GM23338 (cell line): ENCODE measurements around the gene PARP9. TPM values are rescaled to one million over a fixed set of nuclear protein-coding genes. Genes with fewer than 3 reads are reported as not detected.

Experiments
- ATAC-seq: fragments of 200-7000 bp; cut with Tn5 transposase; 3 replicates; pipeline ENCODE4 v1.9.1; 2020
- DNase-seq: peaks from one replicate; pipeline ENCODE4 v3.0.0-alpha.2; 2015; ENCODE audit warnings: low spot score
- H2AFZ ChIP-seq: fragments of 200-600 bp; sonication (generic); 2 replicates; pipeline ENCODE4 v1.8.0; 2016; ENCODE audit warnings: antibody characterized with exemption, mild to moderate bottlenecking, moderate library complexity
- H3F3A ChIP-seq: fragments of 200-600 bp; sonication (generic); replicated peaks from 2 replicates; pipeline ENCODE4 v1.8.0; 2017; ENCODE audit warnings: antibody characterized with exemption, mixed run types, low read depth
- H3K27ac ChIP-seq: fragments of 200-600 bp; sonication (generic); 2 replicates; pipeline ENCODE4 v1.6.1; 2016; ENCODE audit warnings: low read depth
- H3K27me3 ChIP-seq: fragments of 200-600 bp; sonication (generic); 2 replicates; pipeline ENCODE4 v1.8.0; 2016; ENCODE audit warnings: mild to moderate bottlenecking, mixed run types, moderate library complexity; ENCODE audit not compliant: insufficient read depth
- H3K36me3 ChIP-seq: fragments of 200-600 bp; sonication (generic); 2 replicates; pipeline ENCODE4 v1.8.0; 2016; ENCODE audit warnings: mild to moderate bottlenecking; ENCODE audit not compliant: insufficient read depth
- H3K4me1 ChIP-seq: fragments of 200-600 bp; sonication (generic); 2 replicates; pipeline ENCODE4 v1.8.0; 2016; ENCODE audit warnings: mild to moderate bottlenecking, moderate library complexity; ENCODE audit not compliant: insufficient read depth
- H3K4me2 ChIP-seq: fragments of 200-600 bp; sonication (generic); 2 replicates; pipeline ENCODE4 v1.7.1; 2017; ENCODE audit warnings: mixed run types
- H3K4me3 ChIP-seq: fragments of 200-600 bp; sonication (generic); 2 replicates; pipeline ENCODE4 v1.6.1; 2016; ENCODE audit warnings: mixed run types
- H3K79me2 ChIP-seq: fragments of 200-600 bp; sonication (generic); replicated peaks from 2 replicates; pipeline ENCODE4 v1.8.0; 2017; ENCODE audit warnings: mild to moderate bottlenecking; ENCODE audit not compliant: insufficient read depth
- H3K9me2 ChIP-seq: fragments of 200-600 bp; sonication (generic); 2 replicates; pipeline ENCODE4 v1.8.0; 2017; ENCODE audit not compliant: insufficient read depth
- H4K20me1 ChIP-seq: fragments of 200-600 bp; sonication (generic); replicated peaks from 2 replicates; pipeline ENCODE4 v1.8.0; 2017; ENCODE audit warnings: mild to moderate bottlenecking; ENCODE audit not compliant: insufficient read depth
- H3K27ac Mint-ChIP-seq: 2 replicates; pipeline ENCODE4 v1.8.0; 2020; ENCODE audit warnings: inconsistent platforms, mild to moderate bottlenecking, moderate library complexity, mixed read lengths
- H3K27me3 Mint-ChIP-seq: 3 replicates; pipeline ENCODE4 v1.8.0; 2022; ENCODE audit warnings: low read depth, mild to moderate bottlenecking, moderate library complexity, mixed read lengths, inconsistent platforms; ENCODE audit not compliant: insufficient read depth, poor library complexity
- H3K36me3 Mint-ChIP-seq: 3 replicates; pipeline ENCODE4 v1.8.0; 2021; ENCODE audit warnings: low read depth, mild to moderate bottlenecking, inconsistent platforms, moderate library complexity, mixed read lengths
- H3K4me1 Mint-ChIP-seq: 3 replicates; pipeline ENCODE4 v1.8.0; 2020; ENCODE audit warnings: mild to moderate bottlenecking, inconsistent platforms, mixed read lengths
- H3K4me3 Mint-ChIP-seq: 3 replicates; pipeline ENCODE4 v1.8.0; 2021; ENCODE audit warnings: moderate library complexity, mild to moderate bottlenecking, inconsistent platforms, mixed read lengths
- H3K9me3 Mint-ChIP-seq: 3 replicates; pipeline ENCODE4 v1.8.0; 2020; ENCODE audit warnings: moderate library complexity, mild to moderate bottlenecking, inconsistent platforms, mixed read lengths
- CREB1 ChIP-seq: fragments of 250-450 bp; sonication (Bioruptor Pico); IDR thresholded peaks from 2 replicates; pipeline ENCODE4 v1.5.0; 2020; ENCODE audit warnings: low read depth, mild to moderate bottlenecking, moderate library complexity
- EZH2 ChIP-seq: fragments of 200-600 bp; sonication (generic); IDR thresholded peaks from one replicate; pipeline ENCODE4 v1.8.0; 2017; ENCODE audit warnings: antibody characterized with exemption, mild to moderate bottlenecking, low read depth; ENCODE audit not compliant: unreplicated experiment
- EZH2phosphoT487 ChIP-seq: fragments of 200-600 bp; sonication (generic); IDR thresholded peaks from one replicate; pipeline ENCODE4 v1.8.1; 2018; ENCODE audit warnings: antibody characterized with exemption; ENCODE audit not compliant: unreplicated experiment
- JUNB ChIP-seq: IDR thresholded peaks from one replicate; pipeline ENCODE4 v1.6.1; 2016; ENCODE audit warnings: antibody characterized with exemption; ENCODE audit not compliant: unreplicated experiment
- NANOG ChIP-seq: IDR thresholded peaks from 2 replicates; pipeline ENCODE4 v1.6.1; 2016; ENCODE audit warnings: antibody characterized with exemption, borderline replicate concordance
- POLR2AphosphoS5 ChIP-seq: IDR thresholded peaks from 2 replicates; pipeline ENCODE4 v1.6.1; 2016; ENCODE audit warnings: antibody characterized with exemption, low read depth
- STAT1 ChIP-seq: IDR thresholded peaks from one replicate; pipeline ENCODE4 v1.6.1; 2016; ENCODE audit warnings: antibody characterized with exemption; ENCODE audit not compliant: unreplicated experiment
- ZNF114 ChIP-seq: fragments of 250-450 bp; sonication (Bioruptor Pico); IDR thresholded peaks from 2 replicates; pipeline ENCODE4 v1.5.0; 2020; ENCODE audit warnings: mild to moderate bottlenecking, moderate library complexity
- ZNF331 ChIP-seq: fragments of 250-450 bp; sonication (Bioruptor Pico); IDR thresholded peaks from 2 replicates; pipeline ENCODE4 v1.5.0; 2020; ENCODE audit warnings: low read depth, mild to moderate bottlenecking, moderate library complexity
- polyA plus RNA-seq: library from polyadenylated mRNA; unstranded; fragments of >200 nt; fragmentation: Nextera tagmentation; extraction: Ambion mirVana; gene quantifications from 2 replicates; pipeline ENCODE4 v1.2.1, GENCODE V29; 2016
- total RNA-seq: library from RNA; depleted of rRNA; stranded (reverse); fragments of >200 nt; shearing (Covaris generic); gene quantifications from 2 replicates; pipeline ENCODE4 v1.2.3, GENCODE V29; 2014
- TF ChIP-seq, protein P1 (sequence below): IDR thresholded peaks from one replicate; pipeline ENCODE4 v1.6.1; 2018; ENCODE audit warnings: antibody characterized with exemption; ENCODE audit not compliant: unreplicated experiment
- TF ChIP-seq, protein P2 (sequence below), 2 experiments: fragments of 200-600 bp in 1 of 2; sonication (generic) in 1 of 2; conservative IDR thresholded peaks; 2 replicates each; pipeline versions ENCODE4 v1.5.1 to v1.6.1; 2016 to 2017; ENCODE audit warnings: antibody characterized with exemption in 2 of 2, low read depth in 2 of 2, mild to moderate bottlenecking in 2 of 2, moderate library complexity in 1 of 2
- TF ChIP-seq, protein P3 (sequence below): fragments of 250-450 bp; sonication (Bioruptor Pico); IDR thresholded peaks from 2 replicates; pipeline ENCODE4 v1.5.0; 2020; ENCODE audit warnings: mild to moderate bottlenecking, moderate library complexity
- TF ChIP-seq, protein P4 (sequence below): IDR thresholded peaks from 2 replicates; pipeline ENCODE4 v1.6.1; 2016; ENCODE audit warnings: antibody characterized with exemption

PARP9 gene
- total and polyA plus RNA-seq, 2 experiments from 2014 or later = 1.8 to 2.2 TPM

DNA sequence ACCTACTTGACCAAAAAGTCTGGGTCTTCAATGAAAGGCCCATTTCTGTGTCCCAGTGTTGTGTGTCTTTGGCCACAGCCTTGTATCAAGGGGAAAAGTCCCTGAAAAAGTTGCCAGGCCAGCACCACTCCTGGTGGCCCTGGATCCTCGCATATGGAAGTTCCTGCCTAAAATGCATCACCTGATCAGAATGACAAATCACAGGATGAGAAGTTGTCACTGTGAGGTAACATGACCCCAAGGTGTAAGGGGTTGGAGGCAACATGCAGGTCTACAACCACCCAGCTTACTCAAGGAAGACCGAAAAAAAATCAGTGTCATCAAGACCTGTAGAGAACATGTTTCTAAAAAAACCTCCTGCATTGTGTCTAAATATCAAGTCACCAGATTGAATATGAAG, 39.0 kb upstream of the PARP9 start:
- DNase-seq (no peak), ATAC-seq (no peak)
- Histone ChIP-seq H3K27me3 (no peaks in the 10 kb centered on the region), H3K9me2 (0 out of 2 replicates have a peak, but pooled peaks cover 7% of the 10 kb centered on the region), H4K20me1 (no peaks in the 10 kb centered on the region), H3K79me2 (no peaks in the 10 kb centered on the region), H2AFZ (peak overlapping the region; percentile 49; the same call in 1 of the 2 replicates), H3K4me1 (peaks cover 6% of the 10 kb centered on the region; the same call in 1 of the 2 replicates), H3K36me3 (no peaks in the 10 kb centered on the region), H3F3A (no peaks in the 10 kb centered on the region), H3K4me2 (no peak overlapping the region), H3K4me3 (no peak overlapping the region), H3K27ac (no peak overlapping the region)
- Mint-ChIP-seq H3K27me3 (no peaks in the 10 kb centered on the region), H3K4me3 (no peak overlapping the region), H3K36me3 (no peaks in the 10 kb centered on the region), H3K4me1 (peaks cover 5% of the 10 kb centered on the region; the same call in 2 of the 3 replicates), H3K9me3 (no peaks in the 10 kb centered on the region), H3K27ac (no peak overlapping the region)
- no peak for TF ChIP-seq NANOG
- TF ChIP-seq CREB1 (CRISPR knock-in tag) = no peak
- TF ChIP-seq, protein P1, sequence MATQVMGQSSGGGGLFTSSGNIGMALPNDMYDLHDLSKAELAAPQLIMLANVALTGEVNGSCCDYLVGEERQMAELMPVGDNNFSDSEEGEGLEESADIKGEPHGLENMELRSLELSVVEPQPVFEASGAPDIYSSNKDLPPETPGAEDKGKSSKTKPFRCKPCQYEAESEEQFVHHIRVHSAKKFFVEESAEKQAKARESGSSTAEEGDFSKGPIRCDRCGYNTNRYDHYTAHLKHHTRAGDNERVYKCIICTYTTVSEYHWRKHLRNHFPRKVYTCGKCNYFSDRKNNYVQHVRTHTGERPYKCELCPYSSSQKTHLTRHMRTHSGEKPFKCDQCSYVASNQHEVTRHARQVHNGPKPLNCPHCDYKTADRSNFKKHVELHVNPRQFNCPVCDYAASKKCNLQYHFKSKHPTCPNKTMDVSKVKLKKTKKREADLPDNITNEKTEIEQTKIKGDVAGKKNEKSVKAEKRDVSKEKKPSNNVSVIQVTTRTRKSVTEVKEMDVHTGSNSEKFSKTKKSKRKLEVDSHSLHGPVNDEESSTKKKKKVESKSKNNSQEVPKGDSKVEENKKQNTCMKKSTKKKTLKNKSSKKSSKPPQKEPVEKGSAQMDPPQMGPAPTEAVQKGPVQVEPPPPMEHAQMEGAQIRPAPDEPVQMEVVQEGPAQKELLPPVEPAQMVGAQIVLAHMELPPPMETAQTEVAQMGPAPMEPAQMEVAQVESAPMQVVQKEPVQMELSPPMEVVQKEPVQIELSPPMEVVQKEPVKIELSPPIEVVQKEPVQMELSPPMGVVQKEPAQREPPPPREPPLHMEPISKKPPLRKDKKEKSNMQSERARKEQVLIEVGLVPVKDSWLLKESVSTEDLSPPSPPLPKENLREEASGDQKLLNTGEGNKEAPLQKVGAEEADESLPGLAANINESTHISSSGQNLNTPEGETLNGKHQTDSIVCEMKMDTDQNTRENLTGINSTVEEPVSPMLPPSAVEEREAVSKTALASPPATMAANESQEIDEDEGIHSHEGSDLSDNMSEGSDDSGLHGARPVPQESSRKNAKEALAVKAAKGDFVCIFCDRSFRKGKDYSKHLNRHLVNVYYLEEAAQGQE = no peak
- TF ChIP-seq, protein P2, sequence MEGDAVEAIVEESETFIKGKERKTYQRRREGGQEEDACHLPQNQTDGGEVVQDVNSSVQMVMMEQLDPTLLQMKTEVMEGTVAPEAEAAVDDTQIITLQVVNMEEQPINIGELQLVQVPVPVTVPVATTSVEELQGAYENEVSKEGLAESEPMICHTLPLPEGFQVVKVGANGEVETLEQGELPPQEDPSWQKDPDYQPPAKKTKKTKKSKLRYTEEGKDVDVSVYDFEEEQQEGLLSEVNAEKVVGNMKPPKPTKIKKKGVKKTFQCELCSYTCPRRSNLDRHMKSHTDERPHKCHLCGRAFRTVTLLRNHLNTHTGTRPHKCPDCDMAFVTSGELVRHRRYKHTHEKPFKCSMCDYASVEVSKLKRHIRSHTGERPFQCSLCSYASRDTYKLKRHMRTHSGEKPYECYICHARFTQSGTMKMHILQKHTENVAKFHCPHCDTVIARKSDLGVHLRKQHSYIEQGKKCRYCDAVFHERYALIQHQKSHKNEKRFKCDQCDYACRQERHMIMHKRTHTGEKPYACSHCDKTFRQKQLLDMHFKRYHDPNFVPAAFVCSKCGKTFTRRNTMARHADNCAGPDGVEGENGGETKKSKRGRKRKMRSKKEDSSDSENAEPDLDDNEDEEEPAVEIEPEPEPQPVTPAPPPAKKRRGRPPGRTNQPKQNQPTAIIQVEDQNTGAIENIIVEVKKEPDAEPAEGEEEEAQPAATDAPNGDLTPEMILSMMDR (conservative IDR thresholded peaks at IDR 0.05; ENCODE audit: low read depth in 2 of 2) = no peak
- TF ChIP-seq, protein P3, sequence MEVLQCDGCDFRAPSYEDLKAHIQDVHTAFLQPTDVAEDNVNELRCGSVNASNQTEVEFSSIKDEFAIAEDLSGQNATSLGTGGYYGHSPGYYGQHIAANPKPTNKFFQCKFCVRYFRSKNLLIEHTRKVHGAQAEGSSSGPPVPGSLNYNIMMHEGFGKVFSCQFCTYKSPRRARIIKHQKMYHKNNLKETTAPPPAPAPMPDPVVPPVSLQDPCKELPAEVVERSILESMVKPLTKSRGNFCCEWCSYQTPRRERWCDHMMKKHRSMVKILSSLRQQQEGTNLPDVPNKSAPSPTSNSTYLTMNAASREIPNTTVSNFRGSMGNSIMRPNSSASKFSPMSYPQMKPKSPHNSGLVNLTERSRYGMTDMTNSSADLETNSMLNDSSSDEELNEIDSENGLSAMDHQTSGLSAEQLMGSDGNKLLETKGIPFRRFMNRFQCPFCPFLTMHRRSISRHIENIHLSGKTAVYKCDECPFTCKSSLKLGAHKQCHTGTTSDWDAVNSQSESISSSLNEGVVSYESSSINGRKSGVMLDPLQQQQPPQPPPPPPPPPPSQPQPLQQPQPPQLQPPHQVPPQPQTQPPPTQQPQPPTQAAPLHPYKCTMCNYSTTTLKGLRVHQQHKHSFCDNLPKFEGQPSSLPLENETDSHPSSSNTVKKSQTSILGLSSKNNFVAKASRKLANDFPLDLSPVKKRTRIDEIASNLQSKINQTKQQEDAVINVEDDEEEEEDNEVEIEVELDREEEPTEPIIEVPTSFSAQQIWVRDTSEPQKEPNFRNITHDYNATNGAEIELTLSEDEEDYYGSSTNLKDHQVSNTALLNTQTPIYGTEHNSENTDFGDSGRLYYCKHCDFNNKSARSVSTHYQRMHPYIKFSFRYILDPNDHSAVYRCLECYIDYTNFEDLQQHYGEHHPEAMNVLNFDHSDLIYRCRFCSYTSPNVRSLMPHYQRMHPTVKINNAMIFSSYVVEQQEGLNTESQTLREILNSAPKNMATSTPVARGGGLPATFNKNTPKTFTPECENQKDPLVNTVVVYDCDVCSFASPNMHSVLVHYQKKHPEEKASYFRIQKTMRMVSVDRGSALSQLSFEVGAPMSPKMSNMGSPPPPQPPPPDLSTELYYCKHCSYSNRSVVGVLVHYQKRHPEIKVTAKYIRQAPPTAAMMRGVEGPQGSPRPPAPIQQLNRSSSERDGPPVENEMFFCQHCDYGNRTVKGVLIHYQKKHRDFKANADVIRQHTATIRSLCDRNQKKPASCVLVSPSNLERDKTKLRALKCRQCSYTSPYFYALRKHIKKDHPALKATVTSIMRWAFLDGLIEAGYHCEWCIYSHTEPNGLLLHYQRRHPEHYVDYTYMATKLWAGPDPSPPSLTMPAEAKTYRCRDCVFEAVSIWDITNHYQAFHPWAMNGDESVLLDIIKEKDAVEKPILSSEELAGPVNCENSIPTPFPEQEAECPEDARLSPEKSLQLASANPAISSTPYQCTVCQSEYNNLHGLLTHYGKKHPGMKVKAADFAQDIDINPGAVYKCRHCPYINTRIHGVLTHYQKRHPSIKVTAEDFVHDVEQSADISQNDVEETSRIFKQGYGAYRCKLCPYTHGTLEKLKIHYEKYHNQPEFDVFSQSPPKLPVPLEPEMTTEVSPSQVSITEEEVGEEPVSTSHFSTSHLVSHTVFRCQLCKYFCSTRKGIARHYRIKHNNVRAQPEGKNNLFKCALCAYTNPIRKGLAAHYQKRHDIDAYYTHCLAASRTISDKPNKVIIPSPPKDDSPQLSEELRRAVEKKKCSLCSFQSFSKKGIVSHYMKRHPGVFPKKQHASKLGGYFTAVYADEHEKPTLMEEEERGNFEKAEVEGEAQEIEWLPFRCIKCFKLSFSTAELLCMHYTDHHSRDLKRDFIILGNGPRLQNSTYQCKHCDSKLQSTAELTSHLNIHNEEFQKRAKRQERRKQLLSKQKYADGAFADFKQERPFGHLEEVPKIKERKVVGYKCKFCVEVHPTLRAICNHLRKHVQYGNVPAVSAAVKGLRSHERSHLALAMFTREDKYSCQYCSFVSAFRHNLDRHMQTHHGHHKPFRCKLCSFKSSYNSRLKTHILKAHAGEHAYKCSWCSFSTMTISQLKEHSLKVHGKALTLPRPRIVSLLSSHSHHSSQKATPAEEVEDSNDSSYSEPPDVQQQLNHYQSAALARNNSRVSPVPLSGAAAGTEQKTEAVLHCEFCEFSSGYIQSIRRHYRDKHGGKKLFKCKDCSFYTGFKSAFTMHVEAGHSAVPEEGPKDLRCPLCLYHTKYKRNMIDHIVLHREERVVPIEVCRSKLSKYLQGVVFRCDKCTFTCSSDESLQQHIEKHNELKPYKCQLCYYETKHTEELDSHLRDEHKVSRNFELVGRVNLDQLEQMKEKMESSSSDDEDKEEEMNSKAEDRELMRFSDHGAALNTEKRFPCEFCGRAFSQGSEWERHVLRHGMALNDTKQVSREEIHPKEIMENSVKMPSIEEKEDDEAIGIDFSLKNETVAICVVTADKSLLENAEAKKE (CRISPR knock-in tag) = no peak
- TF ChIP-seq STAT1 = no peak
- no peak for TF ChIP-seq JUNB
- no peak for TF ChIP-seq ZNF331 (CRISPR knock-in tag)
- no peak for TF ChIP-seq POLR2AphosphoS5
- TF ChIP-seq, protein P4, sequence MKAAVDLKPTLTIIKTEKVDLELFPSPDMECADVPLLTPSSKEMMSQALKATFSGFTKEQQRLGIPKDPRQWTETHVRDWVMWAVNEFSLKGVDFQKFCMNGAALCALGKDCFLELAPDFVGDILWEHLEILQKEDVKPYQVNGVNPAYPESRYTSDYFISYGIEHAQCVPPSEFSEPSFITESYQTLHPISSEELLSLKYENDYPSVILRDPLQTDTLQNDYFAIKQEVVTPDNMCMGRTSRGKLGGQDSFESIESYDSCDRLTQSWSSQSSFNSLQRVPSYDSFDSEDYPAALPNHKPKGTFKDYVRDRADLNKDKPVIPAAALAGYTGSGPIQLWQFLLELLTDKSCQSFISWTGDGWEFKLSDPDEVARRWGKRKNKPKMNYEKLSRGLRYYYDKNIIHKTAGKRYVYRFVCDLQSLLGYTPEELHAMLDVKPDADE = no peak
- no peak for TF ChIP-seq ZNF114
- no peak for TF ChIP-seq EZH2phosphoT487
- no peak for TF ChIP-seq EZH2
